GM06990 (cell line): ENCODE measurements around the gene CASP4.

ENCODE experiments used
- DNase-seq: peaks from one replicate; pipeline ENCODE4 v3.0.0-alpha.2; 2011; ENCODE audit not compliant: insufficient read length; ENCODE audit errors: extremely low read depth
- H3K27me3 ChIP-seq: replicated peaks from 2 replicates; pipeline ENCODE4 v1.6.0; 2011; ENCODE audit warnings: low read length; ENCODE audit not compliant: control insufficient read depth, insufficient read depth
- H3K36me3 ChIP-seq: 2 replicates; pipeline ENCODE4 v1.5.1; 2011; ENCODE audit warnings: low read length; ENCODE audit not compliant: control insufficient read depth, insufficient read depth
- H3K4me3 ChIP-seq: replicated peaks from 2 replicates; pipeline ENCODE4 v1.5.1; 2011; ENCODE audit warnings: low read depth, mild to moderate bottlenecking, control low read depth, low read length
- CTCF ChIP-seq: IDR thresholded peaks from 2 replicates; pipeline ENCODE4 v1.5.1; 2011; ENCODE audit warnings: low read length, control low read depth, mild to moderate bottlenecking, inconsistent platforms; ENCODE audit not compliant: insufficient read depth, poor library complexity, severe bottlenecking

The CASP4 gene

GRCh38 chr11:104967534-104968354 is 630 bp downstream of the CASP4 start:
- peak overlapping the region; percentile 71 for H3K4me3 ChIP-seq
- no peak for TF ChIP-seq CTCF
- no peak for DNase-seq
- no peaks in the 10 kb centered on the region for H3K36me3 ChIP-seq
- H3K27me3 ChIP-seq = no peaks in the 10 kb centered on the region

- Histone ChIP-seq H3K4me3 (no peak overlapping the region), H3K27me3 (no peaks in the 10 kb centered on the region), H3K36me3 (no peaks in the 10 kb centered on the region)
- DNase-seq = no peak
- TF ChIP-seq CTCF = no peak
Measured at GRCh38 chr11:104965735-104966134, 2.6 kb downstream of the CASP4 start.

GRCh38 chr11:104964247-104964646 is 4.1 kb downstream of the CASP4 start:
- DNase-seq = no peak
- Histone ChIP-seq H3K27me3 (no peaks in the 10 kb centered on the region), H3K4me3 (no peak overlapping the region), H3K36me3 (no peaks in the 10 kb centered on the region)
- TF ChIP-seq CTCF = no peak

GRCh38 chr11:104962852-104963251 is 5.5 kb downstream of the CASP4 start:
- TF ChIP-seq CTCF = no peak
- Histone ChIP-seq H3K36me3 (no peaks in the 10 kb centered on the region), H3K4me3 (no peak overlapping the region), H3K27me3 (no peaks in the 10 kb centered on the region)
- DNase-seq = no peak

- DNase-seq = no peak
- TF ChIP-seq CTCF = no peak
- Histone ChIP-seq H3K4me3 (no peak overlapping the region), H3K27me3 (no peaks in the 10 kb centered on the region), H3K36me3 (no peaks in the 10 kb centered on the region)
Measured at GRCh38 chr11:104957280-104957679, 11.1 kb downstream of the CASP4 start.

- H3K27me3 ChIP-seq = no peaks in the 10 kb centered on the region
- no peaks in the 10 kb centered on the region; the same call in 1 of the 2 replicates for H3K36me3 ChIP-seq
- no peak overlapping the region for H3K4me3 ChIP-seq
- no peak for DNase-seq
- TF ChIP-seq CTCF = no peak
Measured at GRCh38 chr11:104956528-104956927, 11.8 kb downstream of the CASP4 start.
